GM19193 (cell line): ENCODE measurements around the gene CHAF1A.

ENCODE experiments used
- POLR2A ChIP-seq: IDR thresholded peaks from 4 replicates; pipeline ENCODE4 v1.6.1; 2011; ENCODE audit not compliant: insufficient read depth, insufficient read length; ENCODE audit errors: extremely low read depth

CHAF1A gene

DNA sequence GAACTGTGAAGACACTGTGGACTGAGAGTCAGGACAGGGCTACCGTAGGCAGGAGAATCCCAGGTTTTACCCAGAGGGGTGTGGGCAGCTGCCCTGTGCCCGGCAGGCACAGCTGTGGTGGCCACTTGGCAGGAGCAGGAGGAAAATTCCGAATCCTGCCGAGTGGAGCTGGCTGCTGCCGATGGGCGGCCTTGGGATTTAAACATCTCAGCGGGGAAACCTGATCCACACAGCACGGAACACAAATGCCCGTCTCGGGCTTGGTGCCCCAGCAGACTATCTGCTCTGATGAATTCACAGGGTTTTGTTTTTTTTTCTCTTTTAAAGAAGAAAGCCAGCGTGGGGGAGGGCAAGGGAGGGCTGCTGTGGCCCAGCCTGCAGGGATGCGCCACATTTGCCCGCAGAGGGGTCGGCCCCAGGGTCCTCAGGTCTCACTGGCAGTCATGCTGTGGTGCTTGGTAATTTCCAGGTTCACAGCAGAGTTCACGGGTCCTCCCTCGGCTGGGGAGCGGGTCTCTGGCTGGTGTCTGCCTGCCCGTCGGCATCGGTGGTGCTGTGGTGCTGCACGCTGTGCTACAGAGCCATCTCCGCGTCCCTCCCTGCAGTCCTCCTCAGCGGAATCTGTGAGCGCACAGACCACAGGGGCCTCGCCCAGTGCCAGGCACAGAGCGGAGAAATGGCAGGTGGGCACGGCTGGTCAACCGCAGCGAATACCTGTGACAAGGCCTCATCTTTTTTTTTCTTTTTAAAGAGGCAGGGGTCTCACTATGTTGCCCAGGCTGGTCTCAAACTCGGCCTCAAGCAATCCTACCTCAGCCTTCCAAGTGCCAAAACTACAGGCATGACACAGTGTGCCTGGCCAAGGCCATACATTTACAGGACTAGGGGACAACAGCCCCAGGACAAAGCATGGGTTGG lies 30.9 kb upstream of the CHAF1A start:
- no peak for TF ChIP-seq POLR2A

DNA sequence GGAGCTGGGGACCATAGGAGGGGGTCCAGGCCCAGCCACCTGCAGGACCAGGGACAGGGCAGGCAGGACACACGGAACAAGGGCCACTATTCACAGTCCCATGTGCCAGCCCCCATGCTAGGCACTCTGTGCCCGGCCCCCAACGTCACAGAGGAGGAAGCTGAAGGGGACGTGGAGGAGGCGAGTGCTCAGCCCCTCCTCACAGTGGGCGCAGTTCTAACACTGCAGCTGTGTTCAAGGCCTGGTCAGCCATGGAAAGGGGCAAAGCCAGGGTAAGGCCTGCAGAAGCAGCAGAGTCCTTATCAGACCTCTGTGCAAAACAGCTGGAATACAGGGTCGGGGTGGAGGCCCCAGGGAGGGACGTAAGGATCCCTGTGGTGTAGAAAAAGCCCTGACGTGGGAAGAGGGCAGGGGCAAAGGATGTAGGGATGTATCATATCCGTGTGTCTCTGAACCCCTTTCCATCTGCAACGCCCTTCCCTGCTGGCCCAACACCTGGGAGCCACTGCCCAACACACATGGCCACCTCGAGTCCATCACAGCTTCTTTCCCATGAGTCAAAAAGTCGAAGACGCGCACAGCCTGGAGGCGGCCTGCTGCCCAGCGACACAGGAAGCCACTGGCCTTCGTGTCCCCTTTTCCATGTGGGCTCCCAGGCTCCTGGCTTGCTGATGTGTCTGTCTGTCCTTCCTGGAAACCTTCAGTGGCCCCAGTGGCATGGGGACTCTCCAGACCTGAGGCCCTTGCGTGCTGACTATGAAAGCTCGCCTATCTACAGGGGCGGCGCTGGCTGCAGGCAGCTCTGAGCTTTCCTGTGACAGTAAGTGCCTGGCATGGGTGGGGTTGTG lies 30.1 kb upstream of the CHAF1A start:
- no peak for TF ChIP-seq POLR2A

DNA sequence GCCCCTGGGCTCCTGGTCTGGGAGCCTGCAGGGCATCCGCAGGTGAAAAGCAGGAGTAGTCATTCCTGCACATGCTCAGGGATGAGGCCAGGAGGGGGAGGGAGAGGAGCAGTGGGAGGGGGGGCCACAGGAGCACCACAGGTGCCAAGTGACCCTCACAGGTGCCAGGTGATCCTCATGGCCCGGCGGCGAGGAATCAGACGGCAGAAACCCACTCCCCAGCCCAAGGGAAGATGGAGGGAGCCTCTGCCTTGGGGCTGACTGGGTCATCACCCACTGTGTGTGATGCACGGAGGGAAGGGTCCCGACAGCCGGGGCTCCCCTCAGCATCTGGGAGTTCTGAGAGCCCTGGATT lies 29.4 kb upstream of the CHAF1A start:
- TF ChIP-seq POLR2A, result no peak

DNA sequence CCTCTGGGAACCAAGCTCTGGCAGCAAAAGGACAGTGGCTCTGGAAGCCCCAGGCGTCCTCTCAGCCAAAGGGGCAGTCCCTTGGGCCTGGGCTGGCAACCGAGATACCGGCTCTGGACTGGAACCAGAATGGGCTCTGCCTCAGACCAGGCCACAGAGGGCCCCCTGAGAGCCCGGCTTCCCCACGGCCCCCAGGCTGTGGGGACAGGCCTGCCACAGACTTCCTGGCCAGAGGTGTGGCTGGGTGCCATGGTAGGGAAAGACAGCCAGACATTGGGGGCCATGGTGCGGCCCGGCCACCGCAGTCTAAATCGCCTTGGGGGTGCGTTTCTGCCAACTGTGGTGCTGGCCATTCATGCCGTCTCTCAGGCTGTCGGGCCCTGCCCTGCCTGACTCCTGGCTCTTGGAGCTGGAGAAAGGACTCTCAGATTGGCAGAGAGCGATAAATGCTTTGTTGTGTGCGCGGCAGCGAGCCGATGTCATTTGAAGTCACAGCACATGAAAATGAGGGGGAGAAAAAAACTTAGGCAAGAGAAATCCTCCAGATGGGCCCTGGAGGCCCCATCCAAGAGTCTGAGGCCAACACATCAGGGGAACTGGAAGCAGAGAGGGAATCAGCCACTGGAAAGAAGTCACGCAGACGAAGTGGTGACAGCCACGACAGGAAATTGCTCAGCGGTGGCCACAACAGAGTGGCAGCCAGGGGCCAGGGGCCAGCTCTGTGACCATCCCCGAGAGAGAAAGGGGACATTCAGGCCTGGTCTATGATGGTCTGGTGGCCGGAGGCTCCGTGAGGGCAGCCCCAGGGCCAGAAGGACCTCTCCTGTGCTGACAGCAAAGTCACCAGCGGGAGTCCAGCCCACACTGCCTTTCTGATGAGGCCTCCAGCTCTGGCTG lies 28.6 kb upstream of the CHAF1A start:
- no peak for TF ChIP-seq POLR2A

DNA sequence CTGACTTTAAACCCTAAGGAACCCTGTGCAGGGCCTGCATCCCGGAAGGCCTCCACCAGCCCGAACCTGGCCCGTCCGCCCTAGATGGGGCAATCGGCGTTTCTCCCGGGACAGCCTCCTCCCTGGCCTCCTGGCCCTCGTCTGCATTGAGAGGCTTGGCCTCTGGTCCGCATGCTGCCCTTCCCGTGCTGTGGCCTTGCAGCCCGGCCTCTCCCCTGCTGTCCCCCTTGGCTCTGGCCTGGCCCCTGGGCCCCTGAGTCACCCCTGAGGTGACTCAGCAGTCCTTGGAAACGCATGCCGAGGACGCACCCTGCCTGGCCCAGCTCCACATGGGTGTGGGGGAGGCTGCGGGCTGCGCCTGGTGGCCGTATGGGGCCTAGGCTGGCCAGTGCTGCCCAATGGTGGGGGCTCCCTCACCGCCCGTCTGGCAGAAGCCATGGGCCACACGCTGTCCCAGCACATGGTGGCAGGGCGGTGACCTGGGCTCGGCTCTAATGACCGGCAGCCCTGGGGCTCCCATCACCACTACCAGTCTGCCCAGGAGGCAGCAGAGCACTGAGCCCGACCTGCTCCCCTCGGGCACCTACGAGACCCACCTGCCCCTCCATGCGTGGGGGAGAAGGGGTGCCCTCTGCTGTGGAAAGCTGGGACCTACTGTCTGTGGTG lies 27.8 kb upstream of the CHAF1A start:
- no peak for TF ChIP-seq POLR2A

DNA sequence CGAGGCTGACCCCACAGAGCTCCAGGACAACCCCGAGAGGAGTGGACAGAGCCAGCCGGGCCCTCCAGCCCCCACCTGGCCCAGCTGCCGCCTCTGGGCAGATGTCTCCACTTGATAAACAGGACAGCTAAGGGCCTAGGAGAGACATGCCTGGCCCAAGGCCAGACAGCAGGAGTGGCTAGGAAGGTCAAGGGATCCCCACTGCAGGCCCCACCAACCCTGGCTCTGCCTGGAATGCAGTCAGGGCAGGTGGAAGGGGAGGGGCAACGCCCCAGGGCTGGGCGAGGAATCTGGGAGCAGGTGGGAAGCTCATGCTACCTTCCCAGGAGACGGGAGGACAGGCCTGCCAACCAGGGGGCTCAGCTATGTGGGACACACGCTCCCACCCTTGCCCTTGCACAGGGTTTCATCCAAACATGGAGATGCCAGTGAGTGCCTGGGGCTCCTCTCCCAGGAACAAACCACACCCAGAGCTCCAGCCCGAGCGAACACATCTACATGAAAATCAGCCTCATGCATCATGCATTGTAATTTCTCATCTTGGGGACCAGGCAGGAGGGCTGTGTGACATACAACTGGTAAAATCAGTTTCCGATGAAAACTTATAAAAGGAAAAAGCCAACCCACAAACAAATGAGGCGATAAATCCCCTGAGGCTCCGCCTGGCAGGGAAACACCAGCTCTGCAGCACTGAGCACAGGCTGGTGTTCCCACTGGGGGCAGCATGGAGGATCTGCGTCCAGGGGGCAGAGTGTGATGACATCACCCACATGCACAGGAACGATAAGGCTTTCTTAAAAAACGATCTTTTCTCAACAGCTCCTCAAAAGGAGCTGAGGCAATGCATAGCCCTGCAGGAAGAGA lies 27.0 kb upstream of the CHAF1A start:
- peak; percentile 11 for TF ChIP-seq POLR2A

DNA sequence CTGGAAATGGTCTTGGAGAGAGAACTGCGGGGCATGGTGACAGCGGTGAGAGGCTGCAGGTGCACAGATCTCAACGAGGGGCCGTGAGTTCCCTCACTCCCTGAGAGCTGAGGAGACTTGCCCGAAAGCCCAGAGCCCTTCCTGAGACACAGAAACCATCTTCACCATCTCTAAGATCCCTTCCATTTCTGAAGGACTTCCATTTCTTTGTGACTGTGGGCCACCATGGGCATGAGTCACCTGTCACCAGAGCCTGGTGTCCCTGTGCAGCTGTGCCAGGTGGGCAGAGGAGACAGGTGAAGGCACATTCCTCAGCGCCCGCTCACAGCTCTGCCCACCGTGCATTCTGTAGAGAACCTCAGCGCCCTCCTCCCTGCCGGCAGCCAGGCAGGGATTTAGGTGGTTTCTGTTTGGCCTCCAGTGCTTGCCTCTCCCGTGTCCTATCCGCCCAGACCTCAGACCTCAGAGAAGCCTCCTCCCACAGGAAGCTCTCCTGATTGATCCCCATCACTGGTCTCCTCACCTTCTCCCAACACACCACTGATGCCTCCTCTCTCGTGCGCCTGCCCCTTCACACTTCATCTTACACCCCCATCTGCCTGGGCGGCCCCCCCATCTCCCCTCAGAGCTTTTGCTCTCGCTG lies 26.3 kb upstream of the CHAF1A start:
- TF ChIP-seq POLR2A, result no peak

DNA sequence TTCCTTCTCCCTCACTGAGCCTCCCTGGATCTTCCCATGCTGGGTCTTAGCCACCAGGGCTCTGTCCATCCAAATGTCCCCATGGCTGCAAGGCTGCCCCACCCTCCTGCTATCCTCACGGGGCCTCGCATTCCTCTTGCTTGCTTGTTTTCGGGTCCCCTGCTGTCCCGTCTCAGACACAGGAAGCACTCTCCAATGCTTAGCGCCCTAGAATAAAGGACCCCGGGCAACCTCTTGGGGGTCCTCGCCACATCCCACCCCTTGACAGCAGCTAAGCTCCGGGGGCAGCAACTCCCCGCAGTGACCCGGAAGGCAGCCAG lies 25.8 kb upstream of the CHAF1A start:
- TF ChIP-seq POLR2A, result no peak

DNA sequence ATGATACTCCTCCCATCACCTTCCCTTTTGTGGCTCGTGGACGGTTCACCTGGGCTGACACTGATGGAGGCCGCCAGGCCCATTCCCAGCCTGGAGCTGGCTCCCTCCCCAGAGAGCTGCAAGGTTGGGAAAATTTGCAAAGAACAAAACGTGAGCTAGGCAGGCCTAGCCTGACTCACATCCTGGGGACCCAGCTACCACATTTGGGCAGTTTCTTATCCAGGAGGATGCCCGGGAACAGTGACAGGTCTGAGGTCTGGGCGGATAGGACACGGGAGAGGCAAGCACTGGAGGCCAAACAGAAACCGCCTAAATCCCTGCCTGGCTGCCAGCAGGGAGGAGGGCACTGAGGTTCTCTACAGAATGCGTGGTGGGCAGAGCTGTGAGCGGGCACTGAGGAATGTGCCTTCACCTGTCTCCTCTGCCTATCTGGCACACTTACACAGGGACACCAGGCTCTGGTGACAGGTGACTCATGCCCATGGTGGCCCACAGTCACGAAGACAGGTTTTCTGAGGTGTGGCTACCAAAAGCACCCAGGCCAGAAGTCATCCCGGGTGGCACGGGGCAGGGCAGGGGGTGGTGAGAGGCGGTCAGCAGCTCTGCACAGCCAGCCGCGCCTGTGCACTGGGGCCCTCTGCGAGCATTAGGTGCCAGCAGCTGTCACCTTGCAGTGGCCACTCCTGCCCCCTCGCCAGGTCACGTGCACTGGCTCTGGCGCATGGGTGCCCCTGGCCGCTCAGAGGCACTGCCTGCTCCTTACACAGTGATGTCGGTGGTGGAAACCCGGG lies 25.3 kb upstream of the CHAF1A start:
- TF ChIP-seq POLR2A, result no peak

DNA sequence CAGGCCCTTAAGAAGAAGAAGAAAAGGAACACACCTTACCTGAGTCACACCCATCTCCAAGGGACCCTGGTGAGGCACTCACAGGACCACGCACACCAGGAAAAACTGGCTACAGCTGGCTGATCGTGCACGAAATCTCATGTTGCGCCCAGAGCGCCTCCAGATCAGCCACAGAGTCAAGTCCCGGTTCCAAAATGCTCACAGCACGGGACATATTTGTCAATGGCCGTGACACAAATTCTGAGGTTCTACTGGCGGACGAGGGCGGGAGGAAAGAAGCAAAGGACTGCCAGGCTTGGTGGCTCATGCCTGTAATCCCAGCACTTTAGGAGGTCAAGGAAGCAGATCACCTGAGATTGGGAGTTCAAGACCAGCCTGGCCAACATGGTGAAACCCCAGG lies 23.6 kb upstream of the CHAF1A start:
- no peak for TF ChIP-seq POLR2A

DNA sequence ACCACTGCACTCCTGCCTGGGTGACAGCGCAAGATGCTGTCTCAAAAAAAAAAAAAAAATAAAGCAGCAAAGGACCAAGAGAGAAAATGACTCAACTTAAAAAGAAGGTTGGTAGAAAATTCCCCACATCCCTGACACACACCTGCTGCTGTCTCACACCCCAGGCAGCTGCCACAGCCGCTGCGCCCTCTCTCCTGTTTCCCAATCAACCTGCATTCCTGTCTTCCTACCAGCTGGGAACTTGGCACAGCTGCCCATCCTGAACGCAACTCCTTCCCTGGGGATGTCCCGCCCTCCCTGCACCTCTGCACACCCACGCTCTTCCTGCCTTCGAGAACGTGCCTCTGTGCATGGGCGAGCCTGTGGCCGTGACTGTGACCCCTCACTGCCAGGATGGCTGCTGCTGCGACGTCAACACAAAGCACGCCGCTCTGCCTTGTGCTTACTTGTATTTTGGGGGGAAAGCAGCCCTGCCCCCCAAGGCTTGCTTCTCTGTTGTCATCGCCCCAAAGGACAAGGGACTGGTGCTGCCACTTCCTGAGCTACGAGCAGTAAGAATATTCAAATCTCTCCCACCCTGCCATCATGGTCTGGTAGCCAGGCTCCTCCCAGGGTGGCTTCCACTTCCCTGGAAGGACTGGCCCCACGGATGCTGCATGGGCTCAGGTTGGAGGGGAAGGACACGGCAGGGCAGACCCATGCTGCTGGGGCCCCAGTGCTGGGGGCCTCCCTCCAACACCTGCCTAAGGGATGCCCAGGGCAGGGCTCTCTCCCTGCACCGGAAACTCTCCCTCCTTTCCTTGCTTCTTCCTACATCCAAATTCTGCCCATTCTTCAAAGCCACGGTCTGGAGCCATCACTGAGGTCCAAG lies 22.8 kb upstream of the CHAF1A start:
- TF ChIP-seq POLR2A, result no peak
